Activated T-helper 1 cell treated with anti-CD3 and anti-CD28 coated beads, Interleukin-12 subunit alpha, Interleukin-12 subunit beta, Interleukin-2, Interleukin-4 antibody, amounts not matched to agents 30 ng/mL and 10 ng/mL and 1 ng/mL, durations not matched to agents 14 hours and 24 hours and 36 hours (primary cell): ENCODE data around the gene ATP7B. TPM values are rescaled to one million over a fixed set of nuclear protein-coding genes. Genes with fewer than 3 reads are reported as not detected.
"Not testable (repeated sequence)": the region's sequence is repeated elsewhere in the genome, so short reads cannot be mapped to it uniquely, and the experiment has no call there.

Source experiments
- DNase-seq: peaks from one replicate; pipeline ENCODE4 v3.0.0; 2021; ENCODE audit warnings: low spot score
- H3K27ac Mint-ChIP-seq: one replicate; pipeline ENCODE4 v1.8.0; 2021; ENCODE audit warnings: mild to moderate bottlenecking, mixed read lengths
- H3K27me3 Mint-ChIP-seq: one replicate; pipeline ENCODE4 v1.8.0; 2022; ENCODE audit warnings: mild to moderate bottlenecking, moderate library complexity, mixed read lengths; ENCODE audit not compliant: insufficient read depth
- H3K36me3 Mint-ChIP-seq: one replicate; pipeline ENCODE4 v1.8.0; 2021; ENCODE audit warnings: low read depth, mixed read lengths
- H3K4me1 Mint-ChIP-seq: one replicate; pipeline ENCODE4 v1.8.0; 2021; ENCODE audit warnings: low read depth, mixed read lengths
- H3K4me3 Mint-ChIP-seq: one replicate; pipeline ENCODE4 v1.8.0; 2021; ENCODE audit warnings: mild to moderate bottlenecking, moderate library complexity, mixed read lengths
- H3K9me3 Mint-ChIP-seq: one replicate; pipeline ENCODE4 v1.8.0; 2021; ENCODE audit warnings: mixed read lengths
- intact Hi-C: fragments of 100-400 bp; cut with micrococcal nuclease; formaldehyde crosslinking; loops from one replicate; pipeline ENCODE4 v1.15.1; 2024
- total RNA-seq: library from RNA; stranded (reverse); gene quantifications from 2 replicates; pipeline ENCODE4 v1.2.3, GENCODE V29; 2022

ATP7B gene
- total RNA-seq, 1 donor from 2014 or later, result 1.1 TPM

GRCh38 chr13:51983292-51983691 is 28.0 kb downstream of the ATP7B start:
- H3K4me1 Mint-ChIP-seq, H3K9me3 Mint-ChIP-seq, H3K36me3 Mint-ChIP-seq, intact Hi-C loops, DNase-seq, H3K27ac Mint-ChIP-seq, H3K4me3 Mint-ChIP-seq: not testable (repeated sequence)
- H3K27me3 Mint-ChIP-seq, result peaks cover 17% of the 10 kb centered on the region

GRCh38 chr13:51981355-51981754 is 29.9 kb downstream of the ATP7B start:
- Mint-ChIP-seq H3K4me1 (no peaks in the 10 kb centered on the region), H3K4me3 (no peak overlapping the region), H3K9me3 (no peaks in the 10 kb centered on the region), H3K27ac (no peak overlapping the region), H3K27me3 (peaks cover 8% of the 10 kb centered on the region), H3K36me3 (no peaks in the 10 kb centered on the region)
- no peak for DNase-seq
- intact Hi-C loops, result no loop called here

DNA sequence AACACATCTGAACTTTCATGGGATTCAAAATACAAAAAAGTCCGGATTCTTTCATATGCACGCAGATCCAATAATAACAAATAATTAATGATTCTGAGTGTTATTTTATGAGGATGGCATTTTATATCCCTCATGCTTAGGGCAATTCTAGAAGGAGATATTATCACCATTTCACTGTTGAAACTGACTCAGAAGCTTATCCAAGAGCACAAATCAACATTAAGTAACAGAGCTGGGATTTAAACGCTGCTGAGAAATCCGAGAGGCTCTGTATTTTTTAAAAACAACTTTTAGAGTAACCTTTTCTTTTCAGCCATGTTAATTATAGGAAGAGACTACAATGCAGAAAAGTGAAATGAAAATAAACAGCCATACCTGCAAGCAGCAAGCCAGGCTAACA is 30.3 kb downstream of the ATP7B start:
- Mint-ChIP-seq H3K4me3 (no peak overlapping the region), H3K36me3 (no peaks in the 10 kb centered on the region), H3K4me1 (no peaks in the 10 kb centered on the region), H3K9me3 (no peaks in the 10 kb centered on the region), H3K27ac (no peak overlapping the region), H3K27me3 (peaks cover 6% of the 10 kb centered on the region)
- intact Hi-C loops, result no loop called here
- DNase-seq, result no peak

- no peak overlapping the region for H3K4me3 Mint-ChIP-seq
- no peak for DNase-seq
- H3K27me3 Mint-ChIP-seq, result no peaks in the 10 kb centered on the region
- intact Hi-C loops, result no loop called here
- no peak overlapping the region for H3K27ac Mint-ChIP-seq
- no peaks in the 10 kb centered on the region for H3K4me1 Mint-ChIP-seq
- no peaks in the 10 kb centered on the region for H3K9me3 Mint-ChIP-seq
- no peaks in the 10 kb centered on the region for H3K36me3 Mint-ChIP-seq
Observed at GRCh38 chr13:51978796-51979556, 32.3 kb downstream of the ATP7B start.

- H3K4me3 Mint-ChIP-seq, result no peak overlapping the region
- H3K27me3 Mint-ChIP-seq, result no peaks in the 10 kb centered on the region
- no peaks in the 10 kb centered on the region for H3K36me3 Mint-ChIP-seq
- no peaks in the 10 kb centered on the region for H3K4me1 Mint-ChIP-seq
- H3K9me3 Mint-ChIP-seq, result no peaks in the 10 kb centered on the region
- no peak for DNase-seq
- intact Hi-C loops, result no loop called here
- H3K27ac Mint-ChIP-seq, result no peak overlapping the region
Observed at GRCh38 chr13:51977625-51978024, 33.6 kb downstream of the ATP7B start.

DNA sequence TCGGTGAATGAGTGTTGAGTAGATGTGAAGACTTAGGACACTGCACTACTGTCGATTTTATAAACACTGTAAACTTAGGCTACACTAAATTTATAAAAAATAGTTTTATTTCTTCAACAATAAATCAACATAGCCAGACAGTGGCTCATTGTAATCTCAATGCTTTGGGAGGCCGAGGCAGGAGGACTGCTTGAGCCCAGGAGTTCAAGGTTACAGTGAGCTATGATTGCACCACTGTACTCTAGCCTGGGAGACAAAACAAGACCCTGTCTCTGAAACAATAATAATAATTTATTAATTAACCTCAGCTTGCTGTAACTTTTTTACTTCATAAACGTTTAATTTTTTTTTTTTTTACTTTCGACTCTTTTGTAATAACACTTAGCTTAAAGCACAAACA is 34.4 kb downstream of the ATP7B start:
- no peaks in the 10 kb centered on the region for H3K27me3 Mint-ChIP-seq
- no peaks in the 10 kb centered on the region for H3K36me3 Mint-ChIP-seq
- H3K9me3 Mint-ChIP-seq, result no peaks in the 10 kb centered on the region
- H3K4me1 Mint-ChIP-seq, result no peaks in the 10 kb centered on the region
- H3K4me3 Mint-ChIP-seq, result no peak overlapping the region
- DNase-seq, result no peak
- intact Hi-C loops, result no loop called here
- no peak overlapping the region for H3K27ac Mint-ChIP-seq

DNA sequence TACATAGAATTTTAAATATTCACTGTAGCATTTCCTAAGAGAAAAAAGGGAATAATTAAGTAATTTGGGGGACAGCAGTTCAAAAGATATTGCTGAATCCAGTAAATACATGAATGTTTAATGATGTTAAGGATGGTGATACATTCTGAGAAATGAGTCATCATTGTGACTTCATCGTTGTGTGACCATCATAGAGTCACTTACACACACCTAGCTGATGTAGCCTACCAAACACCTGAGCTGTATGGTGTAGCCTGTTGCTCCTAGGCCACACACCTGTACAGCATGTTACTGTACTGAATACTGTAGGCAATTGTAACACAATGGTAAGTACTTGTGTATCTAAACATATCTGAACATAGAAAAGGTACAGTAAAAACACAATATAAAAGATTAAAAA is 34.8 kb downstream of the ATP7B start:
- H3K27me3 Mint-ChIP-seq, result no peaks in the 10 kb centered on the region
- H3K36me3 Mint-ChIP-seq, result no peaks in the 10 kb centered on the region
- no peak overlapping the region for H3K4me3 Mint-ChIP-seq
- no peaks in the 10 kb centered on the region for H3K9me3 Mint-ChIP-seq
- no peak for DNase-seq
- H3K27ac Mint-ChIP-seq, result no peak overlapping the region
- intact Hi-C loops, result no loop called here
- H3K4me1 Mint-ChIP-seq, result no peaks in the 10 kb centered on the region

- Mint-ChIP-seq H3K9me3 (no peaks in the 10 kb centered on the region), H3K27ac (no peak overlapping the region)
- intact Hi-C loops, result no loop called here
Observed at GRCh38 chr13:51974482-51974881, 36.8 kb downstream of the ATP7B start.

GRCh38 chr13:51971520-51972426 is 39.5 kb downstream of the ATP7B start:
- Mint-ChIP-seq H3K9me3 (no peaks in the 10 kb centered on the region), H3K27ac (no peak overlapping the region), H3K27me3 (peaks cover 4% of the 10 kb centered on the region), H3K36me3 (no peaks in the 10 kb centered on the region), H3K4me3 (no peak overlapping the region), H3K4me1 (peaks cover 30% of the 10 kb centered on the region)
- DNase-seq, result no peak
- intact Hi-C loops, result no loop called here

More at GRCh38 chr13:51974482-51974881, 36.8 kb downstream of the ATP7B start:
- DNase-seq, result no peak
- no peaks in the 10 kb centered on the region for H3K36me3 Mint-ChIP-seq
- H3K27me3 Mint-ChIP-seq, result peaks cover 4% of the 10 kb centered on the region
- peaks cover 11% of the 10 kb centered on the region for H3K4me1 Mint-ChIP-seq
- no peak overlapping the region for H3K4me3 Mint-ChIP-seq

DNA sequence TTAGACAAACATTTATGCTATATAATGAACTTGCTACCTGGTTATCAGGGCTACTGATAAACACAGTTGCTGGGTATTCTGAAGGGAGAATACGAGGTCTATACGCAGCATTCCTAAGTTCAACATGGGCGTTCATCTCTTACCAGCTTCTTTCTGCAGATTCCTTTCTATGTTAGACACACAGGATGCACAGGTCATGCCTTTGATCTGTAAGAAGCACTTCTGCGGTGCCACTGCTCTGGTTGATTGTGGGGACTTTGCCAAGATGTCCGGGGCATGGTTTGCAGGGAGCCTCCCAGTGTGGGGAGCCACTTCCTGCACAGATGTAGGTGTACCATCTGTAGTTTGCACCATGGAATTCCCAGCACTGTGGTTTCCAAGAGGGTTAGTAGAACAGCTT is 40.9 kb downstream of the ATP7B start:
- no peak overlapping the region for H3K4me3 Mint-ChIP-seq
- intact Hi-C loops, result no loop called here
- H3K36me3 Mint-ChIP-seq, result no peaks in the 10 kb centered on the region
- no peak overlapping the region for H3K27ac Mint-ChIP-seq
- H3K9me3 Mint-ChIP-seq, result no peaks in the 10 kb centered on the region
- H3K4me1 Mint-ChIP-seq, result peaks cover 38% of the 10 kb centered on the region
- DNase-seq, result no peak
- peaks cover 7% of the 10 kb centered on the region for H3K27me3 Mint-ChIP-seq

- no peaks in the 10 kb centered on the region for H3K36me3 Mint-ChIP-seq
Observed at GRCh38 chr13:51967482-51968446, 43.5 kb downstream of the ATP7B start.

GRCh38 chr13:51966186-51966585 is 45.1 kb downstream of the ATP7B start:
- Mint-ChIP-seq H3K4me3 (no peak overlapping the region), H3K36me3 (no peaks in the 10 kb centered on the region), H3K27me3 (peaks cover 9% of the 10 kb centered on the region), H3K4me1 (peaks cover 52% of the 10 kb centered on the region), H3K9me3 (no peaks in the 10 kb centered on the region), H3K27ac (no peak overlapping the region)
- intact Hi-C loops, result no loop called here
- no peak for DNase-seq

More at GRCh38 chr13:51967482-51968446, 43.5 kb downstream of the ATP7B start:
- intact Hi-C loops, result no loop called here
- Mint-ChIP-seq H3K27me3 (peaks cover 9% of the 10 kb centered on the region), H3K9me3 (no peaks in the 10 kb centered on the region), H3K27ac (peak overlapping the region; percentile 56), H3K4me1 (peaks cover 38% of the 10 kb centered on the region), H3K4me3 (no peak overlapping the region)
- DNase-seq, result no peak
